ENCODE measurements around the gene PLXNA4. TPM values are rescaled to one million over a fixed set of nuclear protein-coding genes. Genes with fewer than 3 reads are reported as not detected.

The PLXNA4 gene
- total and polyA plus RNA-seq, 10 donors = 0.15 to 14.7 (median 8.7) TPM

GRCh38 chr7:132243051-132243450 lies 333.2 kb downstream of the PLXNA4 start:
- H3K4me1 ChIP-seq = peaks cover 0 to 4% (median 0%) of the 10 kb centered on the region in 6 donors
- 76 to 100% (median 90%) methylated on average over 1 of the region's 1 CpG for WGBS, 5 donors
- no peak overlapping the region for H3K27ac ChIP-seq
- DNase-seq = no peak
- H3K9me3 ChIP-seq = peaks cover 0 to 11% (median 2%) of the 10 kb centered on the region in 8 donors
- no peak overlapping the region for H3K4me3 ChIP-seq
- TF ChIP-seq POLR2A (IDR thresholded peaks at IDR 0.05) = no peak
- no peaks in the 10 kb centered on the region for H3K27me3 ChIP-seq (replicated peaks in 1 of 7)
- intact Hi-C loops (cut with DNase I; ENCODE audit: low total_unique reads) = no loop called here
- no peaks in the 10 kb centered on the region for H3K36me3 ChIP-seq

DNA sequence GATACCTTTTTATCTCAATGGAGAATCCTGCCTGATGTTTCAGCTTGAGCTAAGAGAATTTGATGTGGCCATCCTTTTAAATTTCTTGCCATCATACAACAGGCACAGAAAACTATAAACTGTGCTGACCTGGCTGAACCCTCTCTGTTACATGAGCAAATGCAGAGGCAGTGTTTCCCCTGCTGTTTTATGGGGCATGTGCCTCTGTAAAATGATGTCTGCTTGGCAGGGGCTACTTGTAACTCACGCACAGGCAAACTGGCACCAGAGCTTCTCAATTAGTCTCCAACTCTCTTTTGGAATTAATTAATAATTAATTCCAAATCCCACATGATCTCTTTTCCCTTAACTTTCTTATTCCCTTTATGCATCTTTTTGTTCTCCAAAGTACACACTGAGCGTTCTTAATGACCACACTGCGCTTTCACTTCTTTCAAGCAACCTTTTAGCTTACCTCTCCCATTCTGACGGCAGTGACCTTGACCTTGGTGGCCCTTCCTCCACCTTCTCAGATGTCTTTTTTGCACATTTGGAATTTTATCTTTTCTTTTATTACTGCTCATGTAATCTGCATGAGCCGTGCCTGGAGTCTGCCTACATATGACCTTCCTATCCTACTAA lies 334.0 kb downstream of the PLXNA4 start:
- WGBS, 5 donors = 82 to 91% (median 84%) methylated on average over 5 of the region's 5 CpGs

DNA sequence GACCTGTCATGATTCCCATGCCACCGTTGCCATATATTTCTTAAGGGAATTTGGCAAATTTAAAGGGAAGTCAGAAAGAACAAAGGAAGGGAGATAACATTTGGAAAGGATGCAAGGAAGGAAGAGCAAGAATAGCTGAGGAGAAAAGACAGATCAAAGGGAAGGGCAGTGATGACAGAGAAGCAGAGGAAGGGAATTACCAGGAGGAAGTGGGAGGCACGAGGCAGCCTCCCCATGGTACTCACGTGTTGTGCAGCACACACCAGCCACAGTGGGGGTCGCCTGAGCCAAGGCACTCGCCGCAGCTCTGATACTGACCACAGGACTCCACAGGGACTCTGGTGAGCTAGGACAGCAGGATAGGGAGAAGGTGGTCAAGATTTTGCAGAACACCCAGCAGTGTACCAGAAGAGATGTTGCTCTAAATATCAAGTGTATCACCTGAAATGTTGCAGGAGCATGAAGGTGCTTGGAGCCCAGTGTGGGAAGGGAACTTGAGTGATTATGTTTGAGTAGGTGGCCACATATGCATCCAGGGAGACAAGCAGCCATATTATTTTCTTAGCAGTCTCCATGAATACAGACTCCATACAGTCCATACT lies 335.3 kb downstream of the PLXNA4 start:
- peaks cover 0 to 4% (median 0%) of the 10 kb centered on the region in 6 donors for H3K4me1 ChIP-seq
- peaks cover 0 to 11% (median 2%) of the 10 kb centered on the region in 8 donors for H3K9me3 ChIP-seq
- no peak overlapping the region for H3K4me3 ChIP-seq
- intact Hi-C loops (cut with DNase I; ENCODE audit: low total_unique reads) = no loop called here
- TF ChIP-seq, protein P1, sequence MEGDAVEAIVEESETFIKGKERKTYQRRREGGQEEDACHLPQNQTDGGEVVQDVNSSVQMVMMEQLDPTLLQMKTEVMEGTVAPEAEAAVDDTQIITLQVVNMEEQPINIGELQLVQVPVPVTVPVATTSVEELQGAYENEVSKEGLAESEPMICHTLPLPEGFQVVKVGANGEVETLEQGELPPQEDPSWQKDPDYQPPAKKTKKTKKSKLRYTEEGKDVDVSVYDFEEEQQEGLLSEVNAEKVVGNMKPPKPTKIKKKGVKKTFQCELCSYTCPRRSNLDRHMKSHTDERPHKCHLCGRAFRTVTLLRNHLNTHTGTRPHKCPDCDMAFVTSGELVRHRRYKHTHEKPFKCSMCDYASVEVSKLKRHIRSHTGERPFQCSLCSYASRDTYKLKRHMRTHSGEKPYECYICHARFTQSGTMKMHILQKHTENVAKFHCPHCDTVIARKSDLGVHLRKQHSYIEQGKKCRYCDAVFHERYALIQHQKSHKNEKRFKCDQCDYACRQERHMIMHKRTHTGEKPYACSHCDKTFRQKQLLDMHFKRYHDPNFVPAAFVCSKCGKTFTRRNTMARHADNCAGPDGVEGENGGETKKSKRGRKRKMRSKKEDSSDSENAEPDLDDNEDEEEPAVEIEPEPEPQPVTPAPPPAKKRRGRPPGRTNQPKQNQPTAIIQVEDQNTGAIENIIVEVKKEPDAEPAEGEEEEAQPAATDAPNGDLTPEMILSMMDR (IDR thresholded peaks at IDR 0.05 in 8 of 11, conservative IDR thresholded peaks at IDR 0.05 in 3 of 11) = peak in 1 of 11 experiments; percentile 16
- peak; percentile 29 to 71 (median 54) for TF ChIP-seq POLR2AphosphoS5 (IDR thresholded peaks at IDR 0.05)
- TF ChIP-seq POLR2A (IDR thresholded peaks at IDR 0.05) = no peak
- H3K27ac ChIP-seq = peak overlapping the region in 3 of 8 donors; percentile 13 to 68 (median 63)
- WGBS, 5 donors = 17 to 46% (median 29%) methylated on average over 6 of the region's 6 CpGs
- no peaks in the 10 kb centered on the region for H3K36me3 ChIP-seq
- no peak for DNase-seq
- H3K27me3 ChIP-seq (replicated peaks in 1 of 7) = no peaks in the 10 kb centered on the region

More for the DNA sequence above, 334.0 kb downstream of the PLXNA4 start:
- Histone ChIP-seq H3K27ac (no peak overlapping the region), H3K36me3 (no peaks in the 10 kb centered on the region), H3K4me1 (peaks cover 0 to 4% (median 0%) of the 10 kb centered on the region in 6 donors), H3K9me3 (peaks cover 0 to 11% (median 2%) of the 10 kb centered on the region in 8 donors), H3K27me3 (replicated peaks in 1 of 7) (no peaks in the 10 kb centered on the region), H3K4me3 (no peak overlapping the region)
- TF ChIP-seq POLR2AphosphoS5 (IDR thresholded peaks at IDR 0.05) = no peak
- no peak for TF ChIP-seq POLR2A (IDR thresholded peaks at IDR 0.05)
- TF ChIP-seq, protein P1 (IDR thresholded peaks at IDR 0.05 in 8 of 11, conservative IDR thresholded peaks at IDR 0.05 in 3 of 11) = no peak
- DNase-seq = no peak
- intact Hi-C loops (cut with DNase I; ENCODE audit: low total_unique reads) = no loop called here

GRCh38 chr7:132240262-132240661 lies 336.0 kb downstream of the PLXNA4 start:
- 62 to 89% (median 68%) methylated on average over 3 of the region's 3 CpGs for WGBS, 5 donors
- TF ChIP-seq, protein P1 (IDR thresholded peaks at IDR 0.05 in 8 of 11, conservative IDR thresholded peaks at IDR 0.05 in 3 of 11) = no peak
- TF ChIP-seq POLR2AphosphoS5 (IDR thresholded peaks at IDR 0.05) (no peak), POLR2A (IDR thresholded peaks at IDR 0.05) (no peak)
- H3K27me3 ChIP-seq (replicated peaks in 1 of 7) = no peaks in the 10 kb centered on the region
- H3K9me3 ChIP-seq = peaks cover 0 to 5% (median 0%) of the 10 kb centered on the region in 8 donors
- intact Hi-C loops (cut with DNase I; ENCODE audit: low total_unique reads) = no loop called here
- H3K36me3 ChIP-seq = no peaks in the 10 kb centered on the region
- DNase-seq = no peak
- H3K4me1 ChIP-seq = peaks cover 0 to 4% (median 0%) of the 10 kb centered on the region in 6 donors
- peak overlapping the region in 4 of 8 donors; percentile 27 to 68 (median 58) for H3K27ac ChIP-seq
- H3K4me3 ChIP-seq = no peak overlapping the region
